ENCODE data around the gene LOXL1.
"Not testable (repeated sequence)": the region's sequence is repeated elsewhere in the genome, so short reads cannot be mapped to it uniquely, and the experiment has no call there.

LOXL1 gene

DNA sequence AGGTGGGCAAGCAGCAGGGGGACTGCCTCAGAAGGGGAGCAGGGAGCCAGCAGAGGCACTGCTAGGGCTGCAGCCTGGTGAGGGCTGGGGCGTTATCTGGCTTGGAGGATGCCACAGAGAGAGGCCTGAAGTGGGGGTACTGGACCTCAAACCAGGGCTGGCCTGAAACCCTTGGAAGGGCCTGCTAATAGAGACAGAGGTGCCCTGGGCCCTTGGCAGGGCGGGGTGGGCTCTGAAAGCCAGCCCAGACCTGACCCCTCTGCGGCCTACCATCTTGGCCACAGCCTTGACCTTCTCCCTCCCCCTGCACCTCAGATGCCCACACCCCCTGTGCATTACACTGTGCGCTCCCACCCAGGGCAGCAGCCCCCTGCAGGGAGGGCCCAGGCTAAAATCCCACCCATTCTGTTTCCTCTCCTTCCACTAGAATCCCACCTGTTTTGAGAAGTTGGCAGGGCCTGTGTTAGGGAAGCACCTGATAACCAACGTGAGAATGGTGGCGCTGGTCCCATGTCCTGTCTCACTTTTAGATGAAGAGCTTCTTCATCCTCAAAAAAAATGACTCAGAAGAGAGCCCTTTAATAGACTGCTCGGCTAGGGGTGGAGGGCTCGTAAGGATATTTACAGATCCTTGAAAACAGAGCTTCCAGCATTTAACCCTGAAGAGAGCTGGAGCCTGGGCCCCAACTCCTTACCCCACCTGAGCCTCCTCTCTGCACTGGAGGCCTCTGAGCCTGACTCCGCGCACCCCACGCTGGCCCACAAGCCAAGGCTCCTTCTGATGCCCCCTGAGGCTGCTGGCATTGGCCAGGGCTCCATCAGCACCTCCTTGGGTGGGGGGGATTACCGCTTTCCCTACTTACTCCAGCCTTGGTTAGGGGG is 29.8 kb downstream of the LOXL1 start:
- DNase-seq = no peak

DNA sequence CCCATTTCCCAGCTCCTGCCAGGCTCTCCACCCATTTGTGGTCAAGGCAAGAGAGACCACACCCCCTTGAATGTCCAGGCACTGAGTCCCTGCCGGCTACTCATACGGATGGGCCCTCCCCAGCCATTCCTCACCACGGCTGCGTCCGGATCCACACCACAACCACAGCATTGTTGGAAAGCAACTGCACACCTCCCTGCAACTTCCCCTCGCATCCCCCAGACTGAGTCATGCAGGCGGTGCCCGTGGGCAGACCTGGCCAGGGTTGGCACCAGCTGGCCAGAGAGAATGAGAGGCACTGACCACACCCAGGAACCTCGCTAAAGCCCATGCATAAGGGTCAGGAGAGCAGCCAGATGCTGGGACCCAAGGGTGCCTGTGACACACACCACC is 30.5 kb downstream of the LOXL1 start:
- DNase-seq = no peak

DNA sequence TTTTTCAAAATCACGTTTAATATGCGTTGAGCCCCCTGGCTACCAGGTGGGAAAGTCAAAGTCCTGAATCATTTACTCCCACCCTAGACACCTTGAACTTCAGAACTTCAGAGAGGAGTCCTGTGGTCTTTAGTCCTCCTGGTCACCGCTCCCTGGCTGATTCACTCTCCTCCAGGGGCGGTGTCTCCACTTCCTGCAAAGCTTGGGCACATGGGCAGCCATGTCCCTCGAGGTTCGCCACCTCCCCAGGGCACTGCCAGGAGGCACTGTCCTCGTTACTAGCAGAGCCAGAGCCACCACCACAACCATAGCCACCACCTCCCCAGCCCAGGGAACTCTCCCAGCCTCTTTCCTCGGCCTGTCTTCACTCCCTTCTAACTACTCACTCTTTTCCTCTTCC is 31.0 kb downstream of the LOXL1 start:
- no peak for DNase-seq

DNA sequence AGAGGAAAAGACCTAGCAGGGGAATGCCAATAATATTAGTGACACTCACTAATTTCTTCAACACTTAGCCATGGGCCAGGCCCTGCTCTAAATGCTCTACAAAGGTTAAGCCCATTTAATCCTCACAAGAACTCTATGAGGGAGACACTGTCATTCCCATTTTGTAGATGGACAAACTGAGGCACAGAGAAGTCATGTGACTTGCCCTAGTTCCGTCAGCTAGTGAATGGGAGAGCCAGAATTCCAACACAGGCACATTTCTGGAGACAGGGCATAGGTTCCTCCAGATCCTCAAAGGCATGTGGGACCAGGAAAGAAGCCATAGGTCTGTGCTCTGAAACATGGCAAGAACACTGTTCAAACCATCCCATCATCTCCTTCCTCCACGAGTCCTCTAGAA is 31.5 kb downstream of the LOXL1 start:
- no peak for DNase-seq

DNA sequence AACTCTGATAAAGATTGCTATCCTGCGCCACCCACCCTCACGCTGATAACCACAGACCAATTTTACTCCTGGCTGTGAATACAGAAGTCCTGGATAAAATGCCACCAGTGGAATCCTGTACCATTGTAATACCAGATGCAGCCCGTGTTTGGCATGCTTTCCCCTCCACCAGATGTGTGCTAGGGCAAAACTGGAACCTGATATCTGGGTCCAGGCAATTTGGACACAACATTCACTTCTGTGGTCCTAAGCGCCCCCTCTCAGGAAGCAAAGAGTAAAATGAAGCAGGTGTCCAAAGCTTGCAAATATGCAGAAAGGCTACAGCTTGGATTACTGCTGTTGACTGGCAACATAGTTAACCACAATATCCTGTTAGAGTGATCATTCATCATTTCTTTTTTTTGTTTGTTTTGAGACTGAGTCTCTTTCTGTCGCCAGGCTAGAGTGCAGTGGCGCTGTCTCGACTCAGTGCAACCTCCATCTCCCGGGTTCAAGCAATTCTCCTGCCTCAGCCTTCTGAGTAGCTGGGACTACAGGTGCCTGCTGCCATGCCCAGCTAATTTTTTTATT is 32.8 kb downstream of the LOXL1 start:
- DNase-seq = peak in 1 of 2 experiments; percentile 34

DNA sequence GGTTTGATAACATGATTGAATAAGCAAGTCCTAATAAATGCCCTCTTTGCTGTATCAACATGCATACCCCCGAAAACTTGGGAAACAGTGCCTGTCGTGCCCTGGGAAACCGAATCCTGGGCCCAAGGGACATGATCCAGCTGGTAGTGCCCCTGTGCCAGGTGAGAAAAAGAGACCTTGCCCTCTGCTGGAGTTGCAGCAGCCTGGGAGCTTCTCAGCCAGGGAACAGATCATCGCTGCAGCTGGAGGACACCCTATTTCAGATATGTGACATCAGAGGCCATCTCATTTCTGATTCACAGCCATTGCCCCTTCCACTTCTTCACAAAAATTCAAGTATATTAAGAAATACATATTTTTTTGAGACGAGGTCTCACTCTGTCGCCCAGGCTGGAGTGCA is 33.5 kb downstream of the LOXL1 start:
- DNase-seq = no peak

DNA sequence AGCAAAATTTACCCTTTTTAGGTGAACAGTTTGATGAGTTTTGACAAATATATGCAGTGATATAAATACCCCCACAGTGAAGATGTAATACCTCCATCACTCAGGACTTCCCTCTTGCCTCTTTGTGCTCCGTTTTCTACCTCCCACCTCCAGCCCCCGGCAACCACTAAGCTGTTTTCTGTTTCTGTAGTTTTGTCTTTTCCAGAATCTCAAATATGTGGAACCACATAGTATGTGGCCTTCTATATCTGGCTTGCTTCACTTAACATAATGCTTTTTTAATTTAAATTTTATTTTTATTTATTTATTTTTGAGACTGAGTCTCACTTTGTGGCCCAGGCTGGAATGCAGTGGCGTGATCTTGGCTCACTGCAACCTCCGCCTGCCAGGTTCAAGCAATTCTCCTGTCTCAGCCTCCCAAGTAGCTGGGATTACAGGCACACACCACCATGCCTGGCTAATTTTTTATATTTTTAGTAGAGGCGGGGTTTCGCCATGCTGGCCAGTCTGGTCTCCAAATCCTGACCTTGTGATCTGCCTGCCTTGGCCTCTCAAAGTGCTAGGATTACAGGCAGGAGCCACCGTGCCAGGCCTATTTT is 34.3 kb downstream of the LOXL1 start:
- not testable (repeated sequence) for DNase-seq

DNA sequence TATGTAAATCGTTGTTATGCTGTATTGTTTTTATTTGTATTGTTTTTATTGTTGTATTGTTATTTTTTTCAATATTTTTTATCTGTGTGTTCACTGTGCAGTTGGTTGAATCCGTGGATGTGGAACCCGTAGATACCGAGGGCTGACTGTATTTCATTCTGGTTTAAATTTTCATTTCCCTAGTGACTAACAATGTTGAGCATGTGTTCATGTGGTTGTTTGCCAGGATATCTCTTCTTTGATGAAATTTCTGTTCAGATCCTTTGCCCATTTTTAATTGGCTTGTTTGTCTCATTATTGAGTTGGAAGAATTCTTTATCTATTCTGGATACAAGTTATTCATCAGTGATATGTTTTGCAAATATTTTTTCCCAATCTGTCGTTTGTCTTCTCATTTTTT is 36.2 kb downstream of the LOXL1 start:
- no peak for DNase-seq

DNA sequence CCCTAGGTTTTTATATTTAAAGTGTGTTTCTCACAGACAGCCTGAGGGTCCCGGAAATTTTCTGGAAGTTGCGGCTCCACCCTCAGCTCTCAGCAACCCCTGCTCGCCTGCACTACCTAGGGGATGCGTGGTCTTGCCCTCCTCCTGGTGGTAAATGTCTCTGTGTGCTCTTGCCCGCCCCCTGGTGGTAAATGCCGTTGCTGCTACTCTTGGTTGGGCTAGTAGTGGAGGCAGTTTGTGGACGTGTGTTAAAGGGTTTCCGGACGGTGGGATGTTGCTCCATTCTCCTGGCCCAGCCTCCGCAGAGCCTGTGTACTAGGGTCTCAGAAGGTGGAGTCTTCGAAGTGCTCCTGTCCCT is 38.5 kb downstream of the LOXL1 start:
- DNase-seq = peak; percentile 34 to 86

DNA sequence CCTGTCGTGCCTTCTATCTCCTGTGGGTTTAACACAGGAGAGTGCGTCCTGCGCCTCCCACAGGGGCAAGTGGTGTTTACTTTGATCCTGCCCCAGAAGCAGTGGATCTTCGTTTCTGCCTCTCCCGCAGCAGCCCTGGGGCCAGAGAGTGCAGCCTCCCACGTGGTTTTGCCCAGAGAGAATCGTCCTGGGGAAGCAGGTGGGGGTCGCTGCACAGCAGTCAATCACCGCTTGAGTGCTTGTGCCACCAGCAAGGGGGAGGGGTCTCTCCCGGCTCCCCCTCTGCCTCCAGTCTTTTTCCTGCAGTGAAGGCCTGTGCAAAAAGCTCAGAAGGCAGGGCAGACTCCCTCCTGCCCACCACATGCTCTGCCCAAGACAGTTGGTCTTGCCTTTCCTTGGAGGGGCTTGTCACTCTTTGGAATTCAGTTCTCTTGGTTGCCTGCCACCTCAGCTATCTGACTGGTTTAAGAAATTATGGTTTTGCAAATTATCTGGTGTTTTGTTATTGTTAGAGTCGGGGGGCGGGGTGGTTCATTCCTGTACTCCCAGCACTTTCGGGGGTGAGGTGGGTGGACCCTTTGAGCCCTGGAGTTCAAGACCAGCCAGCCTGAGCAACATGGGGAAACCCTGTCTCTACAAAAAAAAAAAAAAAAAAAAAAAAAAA is 39.0 kb downstream of the LOXL1 start:
- no peak for DNase-seq

DNA sequence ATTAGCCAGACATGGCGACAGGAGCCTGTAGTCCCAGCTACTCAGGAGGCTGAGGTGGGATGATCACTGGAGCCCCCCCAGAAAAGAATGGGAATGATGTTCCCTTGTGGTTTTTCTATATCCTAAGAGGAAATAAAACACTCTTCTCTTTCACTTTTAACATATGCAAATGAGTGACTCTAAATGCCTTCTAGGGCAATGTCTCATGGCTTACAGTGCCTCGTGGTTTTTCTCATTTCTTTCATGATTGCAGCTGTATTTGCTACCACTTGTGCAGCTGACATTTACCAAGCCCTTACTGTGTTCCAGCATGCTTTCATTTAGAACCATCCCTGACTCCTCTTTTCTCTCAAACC is 39.5 kb downstream of the LOXL1 start:
- DNase-seq = peak; percentile 41 to 61

DNA sequence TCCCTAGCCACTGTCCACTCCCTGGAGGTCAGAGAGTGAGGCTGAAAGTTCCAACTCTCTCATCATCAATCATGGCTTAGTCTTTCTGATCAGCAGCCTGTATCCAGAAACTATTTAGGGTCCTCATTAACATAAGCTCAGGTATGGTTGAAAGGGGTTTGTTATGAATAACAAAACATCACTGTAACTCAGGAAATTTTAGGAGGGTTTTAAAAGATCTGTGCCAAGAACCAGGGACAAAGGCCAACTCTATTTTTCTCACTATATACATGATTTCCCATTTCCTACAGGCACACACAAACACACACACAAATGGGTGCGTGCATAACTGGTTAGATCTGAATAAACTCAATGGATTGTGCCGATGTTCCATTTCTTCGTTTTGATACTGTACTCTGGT is 42.2 kb downstream of the LOXL1 start:
- no peak for DNase-seq

DNA sequence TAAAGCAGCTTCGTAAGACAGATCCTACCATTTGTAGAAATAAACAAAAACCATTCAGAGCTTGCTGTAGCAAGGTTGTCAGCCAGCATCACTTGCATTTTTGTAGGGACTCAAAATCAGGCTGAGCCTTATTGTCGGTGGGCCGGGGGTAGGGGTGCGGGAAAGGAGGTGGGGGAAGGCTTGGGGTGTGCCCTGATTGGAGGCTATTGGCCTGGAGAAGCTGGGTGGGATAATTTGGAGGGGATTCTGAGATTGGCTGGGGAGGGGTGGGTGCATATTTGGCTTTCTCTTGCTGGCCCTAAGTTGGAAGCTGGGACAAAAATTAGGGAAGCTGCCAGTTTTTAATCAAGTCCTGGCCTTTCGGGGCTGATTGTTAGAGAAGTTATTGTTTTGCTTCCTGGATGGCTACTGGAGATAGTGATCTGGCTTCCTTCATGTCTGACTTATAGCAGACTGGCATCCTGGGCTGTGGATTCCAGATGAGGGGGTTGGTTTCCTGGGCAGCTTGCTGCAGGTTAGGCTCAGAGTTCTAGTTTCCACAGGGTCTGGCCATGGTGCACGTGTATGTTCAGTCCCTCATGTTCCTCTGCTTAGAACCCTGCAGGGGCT is 43.0 kb downstream of the LOXL1 start:
- DNase-seq = no peak

DNA sequence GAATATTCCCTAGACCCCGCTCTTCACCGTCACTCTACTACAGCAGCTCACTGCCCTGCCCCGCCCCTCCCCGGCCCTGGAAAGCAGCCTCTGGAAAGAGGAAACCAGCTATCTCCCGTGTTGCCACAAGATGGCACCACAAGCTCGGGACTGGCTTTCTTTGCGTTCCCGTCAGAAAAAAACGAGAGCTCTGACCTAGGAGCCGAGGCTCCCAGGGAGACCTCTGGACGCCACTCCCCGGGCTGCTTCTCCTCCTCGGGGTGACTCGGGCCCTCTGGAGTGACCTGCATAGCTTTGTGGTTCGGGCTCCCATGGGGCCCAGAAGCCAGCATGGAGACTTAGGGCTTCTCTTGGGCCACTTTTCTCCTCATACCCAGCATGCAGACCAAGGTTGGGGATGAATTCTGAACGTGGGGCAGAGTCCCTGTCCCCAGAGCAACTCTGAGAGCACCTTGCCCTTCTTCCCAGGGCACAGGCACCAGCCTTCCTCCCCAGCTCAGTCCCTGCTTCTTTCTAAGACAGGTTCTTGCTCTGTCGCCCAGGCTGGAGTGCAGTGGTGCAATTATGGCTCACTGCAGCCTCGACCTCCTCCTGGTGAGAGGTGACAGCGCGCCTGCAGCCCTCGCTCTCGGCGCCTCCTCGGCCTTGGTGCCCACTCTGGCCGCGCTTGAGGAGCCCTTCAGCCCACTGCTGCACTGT is 46.9 kb downstream of the LOXL1 start:
- DNase-seq = peak; percentile 73 to 94

DNA sequence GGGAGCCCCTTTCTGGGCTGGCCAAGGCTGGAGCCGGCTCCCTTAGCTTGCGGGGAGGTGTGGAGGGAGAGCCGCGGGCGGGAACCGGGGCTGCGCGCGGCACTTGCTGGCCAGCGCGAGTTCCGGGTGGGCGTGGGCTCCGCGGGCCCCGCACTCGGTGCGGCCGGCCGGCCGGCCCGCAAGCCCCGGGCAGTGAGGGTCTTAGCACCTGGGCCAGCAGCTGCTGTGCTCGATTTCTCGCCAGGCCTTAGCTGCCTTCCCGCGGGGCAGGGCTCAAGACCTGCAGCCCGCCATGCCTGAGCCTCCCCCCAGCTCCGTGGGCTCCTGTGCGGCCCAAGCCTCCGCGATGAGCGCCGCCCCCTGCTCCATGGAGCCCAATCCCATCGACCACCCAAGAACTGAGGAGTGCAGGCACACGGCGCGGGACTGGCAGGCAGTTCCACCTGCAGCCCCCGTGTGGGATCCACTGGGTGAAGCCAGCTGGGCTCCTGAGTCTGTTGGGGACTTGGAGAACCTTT is 47.5 kb downstream of the LOXL1 start:
- not testable (repeated sequence) for DNase-seq

DNA sequence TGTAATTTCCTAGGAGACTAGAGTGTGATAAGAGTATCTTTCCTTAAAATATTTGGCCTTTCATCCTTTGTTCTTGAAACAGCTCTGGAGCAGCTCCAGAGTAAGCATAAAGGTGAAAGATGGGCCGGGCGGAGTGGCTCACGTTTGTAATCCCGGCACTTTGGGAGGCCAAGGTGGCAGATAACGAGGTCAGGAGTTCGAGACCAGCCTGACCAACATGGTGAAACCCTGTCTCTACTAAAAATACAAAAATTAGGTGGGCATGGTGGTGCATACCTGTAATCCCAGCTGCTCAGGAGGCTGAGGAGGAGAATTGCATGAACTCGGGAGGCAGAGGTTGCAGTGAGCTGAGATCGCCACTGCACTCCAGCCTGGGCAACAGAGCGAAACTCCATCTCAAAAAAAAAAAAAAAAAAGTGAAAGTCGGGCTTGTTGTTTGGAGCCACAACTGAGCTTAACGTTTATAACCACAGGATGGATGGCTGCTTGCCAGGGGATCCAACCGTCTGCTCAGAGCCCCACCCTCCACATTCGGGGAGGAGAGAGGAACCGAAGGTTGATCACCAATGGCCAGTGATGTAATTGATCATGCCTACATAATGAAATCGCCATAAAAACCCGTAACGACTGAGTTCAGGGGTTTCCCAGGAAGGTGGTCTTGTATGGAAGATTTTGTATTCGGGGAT is 49.3 kb downstream of the LOXL1 start:
- not testable (repeated sequence) for DNase-seq

DNA sequence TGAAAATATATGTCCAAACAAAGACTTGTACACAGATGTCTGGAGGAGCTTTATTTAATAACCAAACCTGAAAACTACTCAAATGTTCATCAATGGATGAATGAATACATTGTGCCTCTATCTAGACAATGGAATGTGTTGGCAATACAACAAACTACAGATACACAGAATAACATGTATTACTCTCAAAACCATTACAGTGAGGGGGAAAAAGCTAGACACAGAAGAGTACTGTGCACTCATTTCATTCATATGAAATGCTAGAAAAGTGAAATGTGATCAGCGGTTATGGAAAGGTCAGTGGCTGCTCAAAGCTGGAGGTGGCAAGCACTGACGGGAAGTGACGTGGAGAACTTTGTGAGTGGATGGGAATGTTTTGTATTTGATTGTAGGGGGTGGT is 52.6 kb downstream of the LOXL1 start:
- no peak for DNase-seq

DNA sequence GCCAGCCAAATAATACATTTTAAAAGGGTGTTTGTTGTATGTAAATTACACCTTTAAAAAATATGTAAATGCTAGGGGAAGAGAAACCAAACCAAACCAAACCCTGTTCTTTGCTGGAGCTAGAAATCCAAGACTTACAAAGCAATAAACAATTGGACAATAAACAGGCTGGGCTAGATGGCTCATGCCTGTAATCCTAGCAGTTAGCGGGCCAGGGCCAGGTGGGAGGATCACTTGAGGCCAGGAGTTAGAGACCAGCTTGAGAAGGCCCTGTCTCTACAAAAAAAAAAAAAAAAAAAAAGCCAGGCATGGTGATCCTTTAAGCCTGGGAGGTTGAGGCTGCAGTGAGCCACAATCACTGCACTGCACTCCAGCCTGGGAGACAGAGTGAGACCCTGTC is 53.4 kb downstream of the LOXL1 start:
- no peak for DNase-seq

DNA sequence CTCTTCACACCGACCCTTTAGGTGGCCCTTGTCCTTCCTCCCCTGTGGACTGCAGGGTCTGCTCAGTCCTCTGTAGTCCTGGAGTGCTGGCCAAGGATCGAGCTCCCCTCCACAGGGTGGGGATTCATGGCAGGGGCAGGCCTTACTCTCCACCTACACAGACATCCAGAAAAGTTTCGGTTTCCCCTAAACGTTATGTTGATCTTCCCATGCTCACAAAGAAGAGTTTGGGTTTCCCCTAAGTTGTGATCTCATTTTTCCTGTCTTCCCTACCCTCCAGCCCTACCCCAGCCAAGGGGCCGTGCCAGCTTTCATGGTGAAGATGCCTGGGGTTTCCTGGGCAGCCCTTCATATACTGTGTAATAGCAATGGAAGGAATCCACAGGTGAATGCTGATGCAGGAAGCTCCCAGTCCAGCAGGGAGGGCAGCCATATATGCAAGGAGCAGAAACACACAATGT is 55.5 kb downstream of the LOXL1 start:
- no peak for DNase-seq

DNA sequence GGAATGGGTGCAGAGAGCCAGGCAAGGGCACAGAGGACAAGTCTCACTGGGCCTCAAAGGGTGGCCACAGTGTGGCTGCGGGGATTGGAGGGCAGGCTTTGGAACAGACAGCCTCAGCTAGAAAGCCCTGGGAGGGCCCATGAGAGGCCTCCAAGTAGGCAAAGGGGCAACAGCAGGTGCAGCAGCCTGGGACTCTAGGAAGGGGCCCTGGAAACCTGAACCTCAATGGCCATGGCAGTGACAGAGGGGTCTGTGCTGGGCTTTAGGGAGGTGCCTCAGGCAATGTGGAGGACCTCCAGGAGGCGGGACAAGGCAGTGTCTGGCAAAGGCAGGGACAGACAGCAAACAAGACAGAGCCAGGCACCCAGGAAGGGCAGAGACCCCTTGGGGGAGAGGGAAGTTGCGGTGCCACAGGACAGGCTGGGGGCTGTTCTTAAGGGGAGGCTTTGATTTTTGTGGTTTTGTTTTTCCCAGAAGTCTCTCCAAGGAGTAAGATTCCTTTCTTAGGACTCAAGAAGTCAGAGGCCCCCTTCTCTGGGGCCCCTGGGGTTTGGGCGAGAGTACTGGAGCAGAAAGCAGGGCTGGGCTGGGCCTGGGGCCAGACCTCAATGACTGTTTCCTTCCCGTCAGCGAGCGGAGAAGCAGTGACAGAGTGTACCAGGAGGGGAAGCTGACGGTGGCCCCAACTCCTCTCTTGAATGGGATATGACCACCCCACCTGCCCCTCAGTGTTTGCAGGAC is 56.1 kb downstream of the LOXL1 start:
- DNase-seq = no peak

DNA sequence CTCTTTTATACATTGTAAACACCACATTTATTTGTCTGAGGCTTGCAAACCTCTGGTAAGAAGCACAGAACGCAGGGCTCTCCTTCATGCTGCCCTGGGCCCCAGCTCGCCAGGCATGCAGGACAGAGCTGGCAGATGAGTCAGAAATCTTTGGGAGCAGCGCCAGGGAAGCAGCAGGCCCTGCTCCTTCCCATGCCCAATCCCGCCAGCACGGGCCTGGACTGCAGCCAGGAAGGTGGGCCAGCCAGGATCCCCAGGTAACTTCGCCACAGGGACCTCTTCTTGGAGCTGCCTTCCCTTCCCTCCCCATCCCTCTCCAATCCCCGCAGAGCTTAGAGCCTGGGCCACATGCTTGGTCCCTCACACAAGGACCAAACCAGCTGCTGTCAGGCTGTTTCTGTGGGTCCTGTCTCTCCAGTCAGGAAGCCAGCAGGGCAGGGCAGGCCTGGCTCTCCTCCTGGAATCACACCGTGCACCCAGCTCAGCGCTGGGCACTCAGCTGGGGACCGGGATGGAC is 57.0 kb downstream of the LOXL1 start:
- no peak for DNase-seq

All from NCI-H526 (cell line).